Epithelial cell of proximal tubule (primary cell): ENCODE data around the gene B4GALT5. TPM values are rescaled to one million over a fixed set of nuclear protein-coding genes. Genes with fewer than 3 reads are reported as not detected.
"Not testable (repeated sequence)": the region's sequence is repeated elsewhere in the genome, so short reads cannot be mapped to it uniquely, and the experiment has no call there.

Experiments used
- DNase-seq: peaks from one replicate; pipeline ENCODE4 v3.0.0-alpha.2; 2011; ENCODE audit warnings: low read depth
- H3K4me3 ChIP-seq: 2 replicates; pipeline ENCODE4 v1.5.1; 2011; ENCODE audit warnings: low read depth, mild to moderate bottlenecking, low read length
- total RNA-seq: library from RNA; depleted of rRNA; stranded (reverse); fragments of >200 nt; gene quantifications from 2 replicates; pipeline ENCODE4 v1.2.3, GENCODE V29; 2015
- TF ChIP-seq, protein P1 (sequence below): conservative IDR thresholded peaks from 2 replicates; pipeline ENCODE4 v1.5.1; 2012; ENCODE audit warnings: low read depth, mild to moderate bottlenecking, low read length

The B4GALT5 gene
- total RNA-seq, 1 donor from 2014 or later = 27.4 TPM

DNA sequence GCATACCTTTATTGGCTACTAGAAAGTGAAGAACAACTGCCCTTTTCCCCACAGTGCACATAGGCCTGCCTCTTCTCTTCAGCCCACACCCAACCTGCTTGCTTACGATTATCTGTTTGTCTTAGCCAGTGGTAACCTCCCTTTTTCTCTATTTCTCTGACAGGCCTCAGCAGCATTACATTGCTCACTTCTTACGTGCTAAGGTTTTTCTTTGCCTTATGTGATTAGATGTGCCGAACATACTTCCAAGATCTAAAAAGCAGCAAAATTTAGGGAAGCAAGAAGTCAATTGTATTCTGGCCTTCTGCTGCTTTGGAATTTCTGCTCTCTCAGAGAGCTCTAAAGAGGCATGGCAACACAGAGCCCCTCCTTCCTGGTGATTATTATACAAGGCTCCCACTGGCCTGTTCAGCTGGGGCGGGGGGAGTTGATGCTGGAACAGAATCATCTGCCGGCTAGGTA is 7.0 kb downstream of the B4GALT5 start:
- H3K4me3 ChIP-seq = no peak overlapping the region
- TF ChIP-seq, protein P1, sequence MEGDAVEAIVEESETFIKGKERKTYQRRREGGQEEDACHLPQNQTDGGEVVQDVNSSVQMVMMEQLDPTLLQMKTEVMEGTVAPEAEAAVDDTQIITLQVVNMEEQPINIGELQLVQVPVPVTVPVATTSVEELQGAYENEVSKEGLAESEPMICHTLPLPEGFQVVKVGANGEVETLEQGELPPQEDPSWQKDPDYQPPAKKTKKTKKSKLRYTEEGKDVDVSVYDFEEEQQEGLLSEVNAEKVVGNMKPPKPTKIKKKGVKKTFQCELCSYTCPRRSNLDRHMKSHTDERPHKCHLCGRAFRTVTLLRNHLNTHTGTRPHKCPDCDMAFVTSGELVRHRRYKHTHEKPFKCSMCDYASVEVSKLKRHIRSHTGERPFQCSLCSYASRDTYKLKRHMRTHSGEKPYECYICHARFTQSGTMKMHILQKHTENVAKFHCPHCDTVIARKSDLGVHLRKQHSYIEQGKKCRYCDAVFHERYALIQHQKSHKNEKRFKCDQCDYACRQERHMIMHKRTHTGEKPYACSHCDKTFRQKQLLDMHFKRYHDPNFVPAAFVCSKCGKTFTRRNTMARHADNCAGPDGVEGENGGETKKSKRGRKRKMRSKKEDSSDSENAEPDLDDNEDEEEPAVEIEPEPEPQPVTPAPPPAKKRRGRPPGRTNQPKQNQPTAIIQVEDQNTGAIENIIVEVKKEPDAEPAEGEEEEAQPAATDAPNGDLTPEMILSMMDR = no peak
- no peak for DNase-seq

DNA sequence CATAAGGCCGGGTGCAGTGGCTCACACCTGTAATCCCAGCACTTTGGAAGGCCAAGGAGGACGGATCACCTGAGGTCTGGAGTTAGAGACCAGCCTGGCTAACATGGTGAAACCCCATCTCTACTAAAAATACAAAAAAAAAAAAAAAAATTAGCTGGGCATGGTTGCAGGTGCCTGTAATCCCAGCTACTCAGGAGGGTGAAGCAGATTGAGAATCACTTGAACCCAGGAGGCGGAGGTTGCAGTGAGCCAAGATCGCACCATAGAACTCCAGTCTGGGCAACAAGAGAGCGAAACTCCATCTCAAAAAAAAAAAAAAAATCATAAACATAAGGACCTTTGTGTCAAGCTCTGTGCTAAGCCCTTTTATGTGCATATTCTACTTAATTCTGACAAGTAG is 7.8 kb downstream of the B4GALT5 start:
- H3K4me3 ChIP-seq, DNase-seq: not testable (repeated sequence)

DNA sequence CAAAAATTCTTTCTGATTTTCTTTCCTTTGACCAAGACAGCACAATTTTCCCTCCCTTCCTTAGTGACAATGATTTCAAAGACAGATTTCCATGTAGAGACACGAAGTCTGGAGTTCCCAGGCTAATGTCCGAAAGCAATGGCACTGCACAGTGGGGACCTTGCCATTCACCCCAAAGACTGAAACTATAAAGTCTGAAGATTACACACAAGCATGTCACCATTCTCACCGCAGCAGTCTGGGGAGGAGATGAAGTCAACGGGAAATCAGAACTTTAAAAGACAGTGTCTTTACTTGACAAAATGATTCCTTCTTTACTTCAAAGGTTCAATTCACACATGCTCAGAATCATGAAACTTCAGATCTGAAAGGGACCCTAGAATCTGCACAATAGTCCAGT is 8.3 kb downstream of the B4GALT5 start:
- TF ChIP-seq, protein P1 = no peak
- no peak overlapping the region for H3K4me3 ChIP-seq
- DNase-seq = no peak

DNA sequence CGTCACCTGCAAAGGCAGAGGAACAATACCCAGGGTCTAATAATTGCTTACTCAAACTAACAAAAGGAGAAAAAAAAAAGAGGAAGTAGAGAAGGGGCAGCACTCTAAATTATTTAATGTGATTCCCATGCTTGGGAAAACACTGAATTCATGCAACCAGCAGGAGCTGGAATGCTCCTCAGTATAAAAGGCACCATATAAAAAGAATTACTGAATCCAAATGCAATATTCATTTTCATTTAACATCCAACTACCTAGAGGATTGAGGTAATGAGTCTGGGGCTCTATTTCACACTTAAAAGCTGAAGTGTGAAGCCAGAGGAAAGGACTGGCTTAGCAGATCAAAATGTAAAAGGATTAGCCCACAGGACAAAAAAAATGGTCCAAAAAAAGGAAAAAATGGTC is 8.7 kb downstream of the B4GALT5 start:
- TF ChIP-seq, protein P1 = no peak
- no peak for DNase-seq
- no peak overlapping the region for H3K4me3 ChIP-seq

DNA sequence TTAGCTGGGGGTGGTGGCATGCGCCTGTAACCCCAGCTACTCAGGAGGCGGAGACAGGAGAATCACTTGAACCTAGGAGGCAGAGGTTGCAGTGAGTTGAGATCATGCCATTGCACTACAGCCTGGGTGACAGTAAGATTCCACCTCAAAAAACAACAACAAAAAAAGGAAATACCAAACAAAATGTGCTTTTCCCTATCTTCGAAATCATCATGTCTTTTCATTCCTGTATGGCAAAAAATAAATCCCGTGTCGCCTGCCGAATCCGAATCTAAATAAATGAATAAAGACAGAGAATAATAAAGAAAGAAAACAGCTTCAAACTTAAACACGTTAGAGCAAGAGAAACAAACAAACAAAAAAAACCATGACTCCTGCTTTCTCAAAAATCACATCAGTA is 11.8 kb downstream of the B4GALT5 start:
- TF ChIP-seq, protein P1 = no peak
- DNase-seq = no peak
- H3K4me3 ChIP-seq = no peak overlapping the region

DNA sequence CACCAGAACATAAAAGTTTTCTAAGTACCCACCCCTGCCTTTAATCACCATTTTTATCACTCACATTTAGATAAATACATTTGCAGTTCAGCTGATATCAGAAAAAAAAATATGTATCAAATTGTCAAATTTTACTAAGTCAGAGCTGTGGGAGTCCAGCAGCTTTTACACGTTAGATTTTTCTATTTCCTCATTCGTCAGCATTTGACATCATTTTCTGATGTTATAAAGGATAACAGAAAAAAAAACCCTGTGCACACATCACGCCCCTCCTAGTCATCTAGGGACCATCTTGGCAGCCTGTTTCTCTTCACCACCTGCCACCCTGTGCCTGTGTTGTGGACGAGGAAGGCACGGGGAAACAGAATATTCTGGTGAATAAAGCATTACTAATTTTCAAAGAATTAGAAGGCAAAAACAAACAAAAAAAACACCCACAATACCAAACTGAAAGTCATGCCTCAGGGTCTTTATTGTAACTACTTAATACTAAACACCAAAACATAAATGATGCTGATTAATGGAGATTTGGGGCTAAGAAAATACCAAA is 12.4 kb downstream of the B4GALT5 start:
- TF ChIP-seq, protein P1 = no peak
- no peak overlapping the region for H3K4me3 ChIP-seq
- no peak for DNase-seq

DNA sequence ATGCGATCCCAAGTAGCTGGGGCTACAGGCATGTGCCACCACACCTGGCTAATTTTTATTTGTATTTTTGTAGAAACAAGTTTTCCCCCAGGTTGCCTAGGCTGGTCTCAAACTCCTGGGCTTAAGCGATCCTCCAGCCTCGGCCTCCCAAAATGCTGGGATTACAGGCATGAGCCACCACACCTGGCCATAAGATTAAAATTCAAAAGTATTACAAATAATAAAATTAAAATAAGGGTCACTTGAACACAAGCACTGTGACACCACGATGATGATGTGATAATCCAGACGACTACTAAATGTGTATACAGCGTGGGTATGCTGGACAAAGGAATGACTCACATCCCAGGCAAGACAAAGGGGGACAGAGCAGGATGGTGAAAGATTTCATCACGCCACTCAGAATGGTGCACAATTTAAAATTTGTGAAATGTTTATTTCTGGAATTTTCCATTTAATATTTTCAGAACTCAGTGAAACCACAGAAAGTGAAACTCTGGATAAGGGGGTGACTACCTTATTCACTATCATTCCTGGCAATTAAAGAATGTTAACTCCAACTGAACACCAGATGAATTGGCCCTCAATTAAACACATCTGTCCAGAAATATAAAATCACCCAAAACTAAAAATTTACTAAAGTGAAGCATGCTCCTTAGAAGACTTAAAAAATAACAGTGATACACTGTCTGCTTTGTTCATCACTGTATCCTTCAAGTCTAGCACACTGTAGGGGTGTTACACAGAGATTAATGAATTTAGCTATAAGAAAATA is 13.1 kb downstream of the B4GALT5 start:
- TF ChIP-seq, protein P1 = no peak
- no peak overlapping the region for H3K4me3 ChIP-seq
- DNase-seq = no peak
